ENCODE results near the gene PLEKHB2.

DNA sequence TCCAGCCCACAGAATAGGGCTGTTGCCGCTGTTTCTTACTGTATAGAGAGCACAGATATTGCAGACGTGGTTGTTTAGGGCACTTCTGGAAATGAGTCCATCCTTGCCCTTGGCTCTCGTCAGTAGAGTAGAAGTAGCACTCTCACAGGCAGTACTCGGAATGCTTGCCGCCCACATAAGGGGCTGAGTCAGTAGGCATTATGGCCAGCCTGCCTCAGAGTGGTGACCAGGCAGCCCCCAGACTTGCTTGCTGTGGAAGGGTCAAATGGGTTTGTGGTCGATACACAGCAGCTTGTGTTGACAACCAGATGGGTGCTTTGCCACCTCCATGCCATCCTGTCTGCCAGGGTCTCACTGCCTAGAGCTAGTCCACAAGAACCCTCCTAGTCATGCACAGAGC, 38.7 kb downstream of the PLEKHB2 start:
- TF ChIP-seq POLR2A (IDR thresholded peaks at IDR 0.05; ENCODE audit: low read length) (no peak), GATA1 (IDR thresholded peaks at IDR 0.05; ENCODE audit: low read depth, low read length) (no peak)
